G401 (cell line): Measurements from ENCODE around the gene CDH1. TPM values are rescaled to one million over a fixed set of nuclear protein-coding genes. Genes with fewer than 3 reads are reported as not detected.
"Not testable (repeated sequence)": the region's sequence is repeated elsewhere in the genome, so short reads cannot be mapped to it uniquely, and the experiment has no call there.

Source experiments
- DNase-seq: peaks from one replicate; pipeline ENCODE4 v3.0.0-alpha.2; 2015; ENCODE audit warnings: low spot score
- in situ Hi-C: cut with HindIII; loops from 2 replicates; pipeline ENCODE4 v1.10.0; 2016; ENCODE audit warnings: low sequenced_read_pairs, mixed read lengths
- total RNA-seq: library from RNA; depleted of rRNA; stranded (reverse); fragments of >200 nt; shearing (Covaris generic); gene quantifications from 2 replicates; pipeline ENCODE4 v1.2.3, GENCODE V29; 2014; rRNA removed

The CDH1 gene
- total RNA-seq, result 1.9 and 2.4 TPM in 2 replicates

DNA sequence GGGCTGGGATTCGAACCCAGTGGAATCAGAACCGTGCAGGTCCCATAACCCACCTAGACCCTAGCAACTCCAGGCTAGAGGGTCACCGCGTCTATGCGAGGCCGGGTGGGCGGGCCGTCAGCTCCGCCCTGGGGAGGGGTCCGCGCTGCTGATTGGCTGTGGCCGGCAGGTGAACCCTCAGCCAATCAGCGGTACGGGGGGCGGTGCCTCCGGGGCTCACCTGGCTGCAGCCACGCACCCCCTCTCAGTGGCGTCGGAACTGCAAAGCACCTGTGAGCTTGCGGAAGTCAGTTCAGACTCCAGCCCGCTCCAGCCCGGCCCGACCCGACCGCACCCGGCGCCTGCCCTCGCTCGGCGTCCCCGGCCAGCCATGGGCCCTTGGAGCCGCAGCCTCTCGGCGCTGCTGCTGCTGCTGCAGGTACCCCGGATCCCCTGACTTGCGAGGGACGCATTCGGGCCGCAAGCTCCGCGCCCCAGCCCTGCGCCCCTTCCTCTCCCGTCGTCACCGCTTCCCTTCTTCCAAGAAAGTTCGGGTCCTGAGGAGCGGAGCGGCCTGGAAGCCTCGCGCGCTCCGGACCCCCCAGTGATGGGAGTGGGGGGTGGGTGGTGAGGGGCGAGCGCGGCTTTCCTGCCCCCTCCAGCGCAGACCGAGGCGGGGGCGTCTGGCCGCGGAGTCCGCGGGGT lies at the start of gene CDH1:
Gene CDH1, plus strand, starts transcription at position 247 of the 684 bp plus-strand sequence. Its CDS starts 124 bp downstream, at position 371.
- no peak for DNase-seq
- in situ Hi-C loops, result no loop called here

DNA sequence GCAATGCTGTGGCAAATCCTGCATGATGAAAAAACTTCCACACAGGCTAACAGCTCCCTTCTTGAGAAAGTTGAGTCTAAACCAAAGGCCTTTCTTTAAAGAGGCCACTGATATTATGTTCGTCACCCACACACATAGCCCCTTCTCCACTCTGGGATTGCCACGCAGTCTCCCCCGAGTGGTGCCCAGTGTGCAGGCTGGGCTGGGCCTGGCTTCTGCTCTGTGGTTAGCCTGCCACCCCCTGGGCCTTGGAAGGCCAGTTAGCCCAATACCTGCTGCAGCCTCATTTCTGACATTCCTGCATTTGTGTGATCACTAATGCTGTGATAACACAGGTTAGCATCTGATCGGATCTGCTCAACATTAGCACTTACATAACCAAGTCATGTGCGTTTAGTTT lies 47.2 kb upstream of the CDH1 start:
- no peak for DNase-seq
- in situ Hi-C loops, result no loop called here

DNA sequence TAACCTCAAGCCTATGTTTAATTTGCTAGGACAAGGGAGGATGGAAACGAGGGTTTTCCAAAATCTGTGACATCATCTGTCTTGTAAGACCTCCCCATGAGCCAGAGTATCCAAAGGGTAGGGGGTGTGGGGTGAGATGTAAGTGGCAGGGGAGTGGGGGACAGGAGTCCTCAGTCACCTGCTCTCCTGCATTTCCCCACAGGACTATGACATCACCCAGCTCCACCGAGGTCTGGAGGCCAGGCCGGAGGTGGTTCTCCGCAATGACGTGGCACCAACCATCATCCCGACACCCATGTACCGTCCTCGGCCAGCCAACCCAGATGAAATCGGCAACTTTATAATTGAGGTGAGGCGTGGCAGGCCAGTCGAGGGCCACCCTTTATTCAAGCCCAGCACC lies 41.5 kb upstream of the CDH1 start:
- DNase-seq, result no peak
- in situ Hi-C loops, result no loop called here

DNA sequence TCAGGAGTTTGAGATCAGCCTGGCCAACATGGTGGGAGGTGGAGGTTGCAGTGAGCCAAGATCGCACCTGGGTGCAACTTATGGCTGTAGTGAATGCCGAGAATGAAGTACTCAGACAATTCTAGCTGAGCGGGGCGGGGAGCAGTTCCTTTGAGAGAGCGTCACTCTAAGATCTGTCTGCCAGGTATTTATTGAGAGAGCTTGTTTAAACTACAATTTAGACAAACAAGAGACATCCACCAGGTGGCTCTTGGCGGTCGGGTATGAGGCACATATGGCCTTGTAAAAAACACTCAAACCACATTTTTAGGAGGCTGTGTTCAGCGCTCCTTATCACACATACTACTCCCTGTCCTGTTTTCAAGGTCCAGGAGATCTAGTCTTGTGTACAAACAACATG lies 40.6 kb upstream of the CDH1 start:
- in situ Hi-C loops, result no loop called here
- no peak for DNase-seq

DNA sequence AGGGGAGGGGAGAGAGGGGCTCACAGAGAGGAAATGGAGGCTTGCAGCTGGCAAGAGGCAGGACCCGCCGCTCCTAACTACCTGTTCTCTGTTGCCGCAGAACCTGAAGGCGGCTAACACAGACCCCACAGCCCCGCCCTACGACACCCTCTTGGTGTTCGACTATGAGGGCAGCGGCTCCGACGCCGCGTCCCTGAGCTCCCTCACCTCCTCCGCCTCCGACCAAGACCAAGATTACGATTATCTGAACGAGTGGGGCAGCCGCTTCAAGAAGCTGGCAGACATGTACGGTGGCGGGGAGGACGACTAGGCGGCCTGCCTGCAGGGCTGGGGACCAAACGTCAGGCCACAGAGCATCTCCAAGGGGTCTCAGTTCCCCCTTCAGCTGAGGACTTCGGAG lies 39.0 kb upstream of the CDH1 start:
- in situ Hi-C loops, result no loop called here
- DNase-seq, result no peak

DNA sequence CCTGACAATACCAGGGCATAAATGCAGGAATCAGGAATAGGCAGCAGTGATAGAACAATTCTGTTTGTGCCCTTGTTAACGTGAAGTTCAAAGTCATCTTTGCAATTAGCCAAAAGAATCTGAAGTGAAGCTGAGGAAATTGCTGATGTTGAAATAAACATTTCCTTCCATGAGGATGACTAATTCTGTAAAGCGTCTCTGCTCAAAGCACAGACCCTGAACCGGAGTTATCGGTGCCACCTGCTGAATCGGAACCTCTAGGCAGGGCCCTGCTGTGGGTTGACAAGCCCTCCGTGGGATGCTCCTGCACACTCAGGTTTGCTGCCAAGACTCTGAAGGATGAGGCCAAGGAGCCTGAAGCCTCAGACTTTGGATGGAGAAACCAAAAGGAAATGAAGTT lies 37.0 kb upstream of the CDH1 start:
- in situ Hi-C loops, result no loop called here

DNA sequence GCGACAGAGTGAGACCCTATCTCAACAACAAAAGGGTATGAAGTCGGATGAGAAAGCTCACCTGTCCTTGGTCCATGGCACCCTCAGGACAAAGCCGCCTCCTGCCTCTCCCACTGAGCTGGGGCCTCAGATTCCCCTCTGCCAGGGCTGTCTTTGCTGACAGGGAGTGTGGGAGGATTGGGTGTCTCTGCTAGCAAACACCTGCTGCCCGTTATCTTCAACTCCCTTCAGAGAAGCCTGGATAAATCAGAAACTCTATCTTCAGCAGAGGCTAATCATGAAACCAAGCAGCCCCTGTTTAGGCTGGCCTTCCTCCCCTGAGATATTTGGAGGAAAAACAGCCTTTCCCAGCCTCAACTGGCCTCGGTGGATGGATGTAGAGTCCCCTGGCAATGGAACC lies 36.3 kb upstream of the CDH1 start:
- DNase-seq, result no peak
- in situ Hi-C loops, result no loop called here

More for the DNA sequence above, 37.0 kb upstream of the CDH1 start:
- DNase-seq, result no peak

DNA sequence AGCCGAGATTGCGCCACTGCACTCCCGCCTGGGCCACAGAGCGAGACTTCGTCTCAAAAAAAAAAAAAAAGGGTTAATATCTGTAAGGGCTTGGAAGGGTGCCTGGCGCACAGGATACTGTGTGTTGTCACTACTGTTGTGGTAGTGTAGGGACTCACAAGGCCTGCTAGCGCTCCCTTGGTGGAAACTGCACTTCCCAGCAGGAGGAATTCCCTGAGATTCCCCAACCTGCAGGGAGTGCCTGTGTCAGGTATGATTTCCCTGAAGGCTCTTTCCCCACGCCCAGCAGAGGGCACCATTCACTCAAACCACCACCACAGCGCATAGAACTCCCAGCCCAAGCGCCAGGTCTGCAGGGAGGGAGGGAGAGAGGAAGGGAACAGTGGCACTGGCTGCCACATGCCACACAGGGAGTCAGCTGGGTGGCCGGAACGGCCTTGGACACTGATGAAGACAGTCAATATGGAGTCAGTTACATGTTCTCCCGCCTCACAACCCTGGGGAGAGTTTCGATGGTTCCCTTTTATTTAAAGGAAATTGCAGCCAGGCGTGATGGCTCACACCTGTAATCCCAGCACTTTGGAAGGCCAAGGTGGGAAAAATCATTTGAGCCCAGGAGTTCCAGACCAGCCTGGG lies 32.7 kb upstream of the CDH1 start:
- DNase-seq, result peak; percentile 38
- in situ Hi-C loops, result no loop called here

DNA sequence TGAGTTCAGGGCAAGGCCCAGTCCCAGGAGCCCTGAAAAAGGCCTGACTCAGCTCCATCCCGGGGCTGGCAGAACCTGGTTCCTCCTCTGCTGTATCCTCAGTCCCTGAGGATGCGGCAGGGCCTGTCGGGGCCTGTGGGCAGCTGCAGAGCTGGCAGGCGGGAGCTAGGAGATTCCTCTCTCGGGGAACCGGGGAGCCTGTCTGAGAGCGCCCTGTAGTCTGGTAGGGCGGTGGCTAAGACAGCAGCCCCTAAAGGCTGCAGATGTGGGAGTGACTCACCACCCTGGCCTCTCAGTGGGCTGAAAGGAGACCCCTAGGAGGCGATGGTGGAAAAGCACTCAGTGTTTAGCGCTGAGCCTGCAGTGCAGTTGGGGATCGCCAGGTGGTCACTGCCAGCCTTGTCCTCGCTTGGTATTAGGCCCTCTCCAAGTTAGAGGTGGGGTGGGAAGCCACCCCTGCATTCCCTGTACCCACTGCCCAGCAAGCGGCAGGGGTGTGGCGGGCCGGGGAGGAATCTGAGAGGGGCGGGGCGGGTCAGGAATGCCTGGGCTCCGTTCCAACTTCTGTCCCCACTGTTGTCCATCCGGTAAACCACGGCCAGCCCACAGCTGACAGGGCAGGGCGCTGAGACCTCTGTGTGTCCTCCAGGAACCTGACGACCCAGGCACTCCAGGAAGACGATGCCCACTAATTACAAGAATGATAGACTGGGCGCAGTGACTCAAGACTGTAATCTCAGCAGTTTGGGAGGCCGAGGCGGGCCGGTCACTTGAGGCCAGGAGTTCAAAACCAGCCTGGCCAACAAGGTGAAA lies 29.5 kb upstream of the CDH1 start:
- DNase-seq, result no peak
- in situ Hi-C loops, result no loop called here

DNA sequence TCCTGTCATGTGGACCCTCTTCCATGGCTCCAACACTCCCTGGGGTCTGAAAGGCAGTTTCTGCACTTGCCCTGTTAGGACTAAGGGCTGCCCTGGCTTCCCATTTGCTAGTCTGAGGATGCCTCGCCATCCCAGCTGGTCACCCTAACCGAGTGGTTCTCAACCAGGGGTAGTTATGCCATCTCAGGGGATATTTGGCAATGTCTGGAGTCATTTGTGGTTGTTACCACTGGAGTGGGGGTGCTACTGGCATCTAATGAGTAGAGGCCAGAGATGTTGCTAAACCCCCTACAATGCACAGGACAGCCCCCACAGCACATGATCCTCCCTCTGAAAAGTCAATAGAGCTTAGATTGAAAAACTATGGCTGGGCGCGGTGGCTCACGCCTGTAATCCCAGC lies 26.9 kb upstream of the CDH1 start:
- in situ Hi-C loops, result no loop called here
- DNase-seq, result no peak

DNA sequence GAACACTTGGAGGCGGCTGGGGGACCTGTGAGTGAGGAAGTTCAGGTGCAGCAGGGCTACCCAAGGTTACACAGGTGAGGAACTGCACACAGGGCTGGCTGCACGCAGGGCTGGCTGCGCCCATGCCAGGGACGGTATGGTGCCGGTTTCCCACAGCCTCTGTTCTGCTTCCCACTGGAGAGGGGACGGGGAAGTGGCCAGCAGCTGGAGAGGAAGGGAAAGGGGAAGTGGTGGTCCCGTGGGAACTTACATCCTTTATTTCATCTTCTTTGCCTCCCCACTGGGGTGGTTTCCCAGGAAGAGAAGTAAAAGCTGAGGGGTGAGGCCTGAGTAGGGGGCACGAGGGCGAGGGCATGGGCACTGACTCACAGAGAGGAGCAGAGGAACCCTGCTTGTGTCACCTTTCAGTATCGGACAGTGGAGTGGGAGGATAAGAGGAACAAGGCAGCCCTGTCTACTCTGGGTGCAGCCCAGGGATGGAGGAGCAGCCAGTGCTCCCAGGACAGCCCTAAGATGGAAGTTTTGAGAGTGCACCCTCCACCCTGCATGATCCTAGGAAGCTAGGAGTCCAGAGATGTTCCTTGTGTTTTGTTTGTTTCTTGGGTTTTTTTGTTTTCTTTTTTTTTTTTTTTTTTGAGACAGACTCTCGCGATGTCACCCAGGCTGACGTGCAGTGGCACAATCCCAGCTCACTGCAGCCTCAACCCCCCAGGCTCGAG lies 25.5 kb upstream of the CDH1 start:
- DNase-seq, result no peak
- in situ Hi-C loops, result no loop called here

DNA sequence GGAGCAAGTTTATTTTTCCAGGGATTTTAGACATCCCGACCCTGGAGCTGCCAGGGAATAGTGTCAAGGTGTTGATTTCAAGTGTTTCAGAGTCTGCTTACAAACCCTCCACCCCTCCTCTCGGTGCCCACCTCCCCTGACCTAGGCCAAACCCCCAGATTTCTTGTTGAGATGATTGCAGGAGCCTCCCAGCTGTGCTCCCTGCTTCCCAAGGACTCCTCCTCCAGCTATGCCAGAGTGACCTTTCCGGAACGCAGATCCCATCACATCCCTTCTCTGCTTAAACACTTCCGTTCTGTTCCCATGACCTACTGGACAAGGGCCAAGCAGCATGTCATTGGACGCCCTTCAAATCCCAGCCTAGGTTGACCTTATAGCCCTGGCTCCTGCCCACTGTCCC lies 23.7 kb upstream of the CDH1 start:
- DNase-seq, result no peak
- in situ Hi-C loops, result no loop called here

DNA sequence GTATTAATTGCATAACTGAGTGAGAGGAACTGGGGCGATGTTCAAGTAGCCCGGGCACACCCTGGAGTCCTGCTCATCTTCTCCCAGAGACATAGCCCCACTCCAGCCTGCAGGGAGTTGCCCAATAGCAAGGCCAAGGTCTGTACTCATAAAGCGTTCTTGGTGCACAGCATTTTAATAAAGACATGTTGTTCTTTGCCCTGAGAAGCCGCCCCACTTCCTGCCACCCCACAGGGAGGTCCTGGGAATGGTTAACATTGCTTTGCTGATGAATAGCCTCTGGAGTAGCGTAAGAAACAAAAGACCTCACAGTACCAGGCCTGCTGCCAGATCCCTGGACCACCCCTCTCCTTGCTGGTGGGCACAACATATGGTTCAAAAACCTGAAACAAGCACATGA lies 21.6 kb upstream of the CDH1 start:
- in situ Hi-C loops, result no loop called here
- no peak for DNase-seq

DNA sequence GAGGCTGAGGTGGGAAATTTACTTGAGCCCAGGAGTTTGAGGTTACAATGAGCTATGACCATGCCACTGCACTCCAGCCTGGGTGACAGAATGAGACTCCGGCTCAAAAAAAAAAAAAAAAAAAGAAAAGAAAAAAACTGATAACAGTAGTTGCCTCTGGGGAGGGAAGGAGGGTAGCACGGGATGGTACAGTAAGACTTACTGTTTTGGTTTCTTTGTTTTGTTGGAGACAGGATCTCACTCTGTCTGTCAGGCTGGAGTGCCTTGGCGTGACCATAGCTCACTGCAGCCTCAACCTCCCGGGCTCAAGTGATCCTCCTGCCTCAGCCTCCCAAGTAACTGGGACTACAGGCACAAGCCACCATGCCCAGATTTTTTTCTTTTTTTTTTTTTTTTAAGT lies 20.6 kb upstream of the CDH1 start:
- in situ Hi-C loops, DNase-seq: not testable (repeated sequence)

DNA sequence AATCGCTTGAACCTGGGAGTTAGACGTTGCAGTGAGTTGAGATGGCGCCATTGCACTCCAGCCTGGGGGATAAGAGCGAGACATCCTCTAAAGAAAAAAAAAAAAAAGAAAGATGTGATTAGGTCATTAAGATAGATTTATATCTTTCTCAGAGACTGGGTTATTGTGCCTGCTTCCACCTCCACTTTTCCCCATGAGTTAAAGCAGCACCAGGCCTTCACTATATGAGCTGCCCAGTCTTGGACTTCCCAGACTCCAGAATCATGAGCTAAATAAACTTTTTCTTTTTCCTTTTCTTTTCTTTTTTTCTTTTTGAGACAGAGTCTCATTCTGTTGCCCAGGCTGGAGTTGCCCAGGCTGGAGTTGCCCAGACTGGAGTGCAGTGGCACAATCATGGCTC lies 19.4 kb upstream of the CDH1 start:
- in situ Hi-C loops, result no loop called here
- DNase-seq, result no peak

DNA sequence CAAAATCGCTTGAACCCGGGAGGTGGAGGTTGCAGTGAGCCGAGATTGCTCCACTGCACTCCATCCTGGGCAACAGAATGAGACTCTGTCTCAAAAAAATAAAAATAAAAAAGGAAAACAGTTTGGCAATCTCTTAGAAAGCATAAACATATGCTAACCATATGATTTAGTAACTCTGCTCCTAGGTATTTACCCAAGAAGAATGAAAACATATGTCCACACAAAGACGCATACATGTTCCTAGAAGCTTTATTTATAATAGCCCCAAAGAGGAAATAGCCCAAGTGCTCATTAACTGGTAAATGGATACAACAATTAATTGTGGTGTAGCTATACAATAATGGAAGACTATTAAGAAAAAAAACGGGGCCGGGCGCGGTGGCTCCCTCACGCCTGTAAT lies 18.5 kb upstream of the CDH1 start:
- in situ Hi-C loops, result no loop called here

DNA sequence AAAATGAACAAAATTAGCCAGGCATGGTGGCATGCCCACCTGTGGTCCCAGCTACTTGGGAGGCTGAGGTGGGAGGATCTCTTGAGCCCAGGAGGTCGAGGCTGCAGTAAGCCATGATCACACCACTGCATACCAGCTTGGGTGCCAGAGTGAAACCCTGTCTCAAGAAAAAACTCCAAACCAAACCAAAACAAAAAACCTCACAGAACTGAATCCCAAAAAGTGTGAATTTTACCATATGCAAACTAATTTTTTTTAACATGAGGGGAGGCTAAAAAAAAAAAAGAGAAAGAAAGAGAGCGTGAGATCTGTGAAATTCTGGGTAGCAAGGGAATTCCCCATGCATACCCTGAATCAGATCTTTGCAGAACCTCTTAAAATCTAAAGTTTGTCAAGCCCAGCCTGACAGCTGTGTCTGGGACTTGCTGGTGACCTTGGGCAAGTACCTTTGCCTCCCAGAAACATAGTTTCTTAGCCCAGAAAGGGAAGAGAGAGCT lies 17.1 kb upstream of the CDH1 start:
- in situ Hi-C loops, result no loop called here
- DNase-seq, result no peak

More for the DNA sequence above, 18.5 kb upstream of the CDH1 start:
- no peak for DNase-seq

DNA sequence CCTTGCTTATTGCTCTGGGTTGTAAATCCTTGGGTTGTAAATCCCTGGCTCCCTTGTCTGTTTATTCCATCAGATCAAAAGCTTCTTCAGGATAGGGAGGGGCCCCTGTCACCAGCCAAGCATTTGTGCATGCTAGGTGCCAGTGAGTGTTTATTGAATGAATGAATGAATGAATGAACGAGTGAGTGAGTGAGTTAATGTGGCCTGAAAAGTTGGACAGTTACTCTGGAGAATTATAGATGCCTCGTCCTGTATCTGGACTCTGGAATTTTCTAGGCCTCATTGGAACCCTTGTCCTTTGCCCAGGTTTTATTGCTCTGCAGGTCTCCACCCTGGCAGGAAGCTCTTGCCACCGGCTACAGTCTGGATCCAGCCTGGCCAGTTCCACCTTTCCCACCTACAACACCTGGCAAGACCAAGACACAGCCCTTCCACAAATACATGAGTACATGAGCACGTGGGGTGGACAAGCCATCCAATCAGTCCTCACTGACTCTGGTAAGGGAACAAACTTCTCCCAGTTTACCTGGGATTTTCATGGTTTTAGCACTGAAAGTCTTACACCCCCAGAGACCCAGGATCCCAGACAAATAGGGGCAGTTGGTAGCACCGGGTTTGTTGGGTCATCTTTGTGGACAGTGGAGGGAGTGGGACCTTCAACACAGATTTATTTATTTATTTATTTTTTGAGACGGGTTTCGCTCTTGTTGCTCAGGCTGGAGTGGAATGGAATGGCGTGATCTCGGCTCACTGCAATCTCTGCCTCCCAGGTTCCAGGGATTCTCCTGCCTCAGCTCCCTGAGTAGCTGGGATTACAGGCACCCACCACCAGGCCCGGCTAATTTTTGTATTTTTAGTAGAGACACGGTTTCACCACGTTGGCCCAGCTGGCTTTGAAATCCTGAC lies 14.7 kb upstream of the CDH1 start:
- in situ Hi-C loops, result no loop called here
- no peak for DNase-seq

DNA sequence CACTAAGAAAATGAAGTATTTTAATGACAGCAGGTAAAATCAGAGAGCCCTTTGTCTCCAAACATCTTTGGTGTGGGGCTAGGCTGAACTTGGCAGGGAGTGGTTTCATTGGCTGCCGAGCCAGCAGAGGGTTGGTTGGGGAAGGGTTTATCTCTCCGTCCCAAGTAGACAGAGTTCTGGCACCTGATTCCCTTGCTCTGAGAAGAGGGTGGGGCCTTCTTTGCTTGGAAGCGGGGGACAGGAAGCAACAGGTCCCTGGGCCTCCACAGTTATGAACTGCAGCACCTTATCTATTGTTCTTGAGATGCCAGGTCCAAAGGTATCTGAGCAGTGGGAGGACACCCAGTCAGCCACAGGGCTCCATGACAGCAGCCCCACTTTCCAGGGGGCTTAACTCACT lies 12.3 kb upstream of the CDH1 start:
- in situ Hi-C loops, result no loop called here
- no peak for DNase-seq
